Stimulated activated naive CD8-positive, alpha-beta T cell treated with anti-CD3 and anti-CD28 coated beads, Interleukin-15, amount 100 ng/mL, for 72 hours (primary cell): ENCODE data around the gene DOCK2.

Source experiments
- ATAC-seq: fragments of 150-1000 bp; cut with Tn5 transposase; 2 replicates; pipeline ENCODE4 v1.10.0; 2021; ENCODE audit warnings: mild to moderate bottlenecking, moderate library complexity
- DNase-seq, 2 donors: peaks; one replicate each; pipeline ENCODE4 v3.0.0; 2021 to 2022
- H3K27ac Mint-ChIP-seq, 2 donors: one replicate each; pipeline ENCODE4 v1.8.0; 2022; ENCODE audit warnings: mild to moderate bottlenecking in 2 of 2, mixed read lengths in 2 of 2, moderate library complexity in 2 of 2
- H3K27me3 Mint-ChIP-seq: one replicate; pipeline ENCODE4 v1.8.0; 2022; ENCODE audit warnings: mixed read lengths
- H3K4me1 Mint-ChIP-seq: one replicate; pipeline ENCODE4 v1.8.0; 2022; ENCODE audit warnings: mild to moderate bottlenecking, mixed read lengths
- H3K4me3 Mint-ChIP-seq, 2 donors: one replicate each; pipeline ENCODE4 v1.8.0; 2022; ENCODE audit warnings: mild to moderate bottlenecking in 2 of 2, mixed read lengths in 2 of 2, moderate library complexity in 1 of 2
- H3K9me3 Mint-ChIP-seq, 2 donors: one replicate each; pipeline ENCODE4 v1.8.0; 2022; ENCODE audit warnings: mixed read lengths in 2 of 2

Gene DOCK2

DNA sequence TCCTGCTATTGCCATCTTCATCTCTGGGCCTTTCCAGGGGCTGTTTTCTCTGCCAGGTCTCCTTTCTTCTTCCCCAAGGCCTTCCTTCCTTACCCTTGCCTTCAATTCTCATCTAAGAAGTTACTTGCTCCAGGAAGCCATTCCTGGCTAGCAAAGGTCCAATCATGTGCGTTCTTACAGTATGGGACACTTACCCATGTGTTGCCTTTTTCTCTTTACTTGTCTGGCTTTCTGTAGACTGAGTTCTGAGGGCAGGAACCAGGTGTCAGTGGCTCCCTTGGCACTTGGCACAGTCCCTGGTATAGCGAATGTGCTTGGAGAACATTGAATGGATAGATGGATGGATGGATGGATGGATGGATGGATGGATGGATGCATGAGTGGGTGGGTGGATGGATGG is 478.9 kb downstream of the DOCK2 start:
- peaks cover 15% of the 10 kb centered on the region for H3K27me3 Mint-ChIP-seq
- H3K4me3 Mint-ChIP-seq = no peak overlapping the region
- no peak overlapping the region for H3K27ac Mint-ChIP-seq
- no peaks in the 10 kb centered on the region for H3K4me1 Mint-ChIP-seq
- no peaks in the 10 kb centered on the region for H3K9me3 Mint-ChIP-seq
- no peak for DNase-seq
- ATAC-seq = no peak

DNA sequence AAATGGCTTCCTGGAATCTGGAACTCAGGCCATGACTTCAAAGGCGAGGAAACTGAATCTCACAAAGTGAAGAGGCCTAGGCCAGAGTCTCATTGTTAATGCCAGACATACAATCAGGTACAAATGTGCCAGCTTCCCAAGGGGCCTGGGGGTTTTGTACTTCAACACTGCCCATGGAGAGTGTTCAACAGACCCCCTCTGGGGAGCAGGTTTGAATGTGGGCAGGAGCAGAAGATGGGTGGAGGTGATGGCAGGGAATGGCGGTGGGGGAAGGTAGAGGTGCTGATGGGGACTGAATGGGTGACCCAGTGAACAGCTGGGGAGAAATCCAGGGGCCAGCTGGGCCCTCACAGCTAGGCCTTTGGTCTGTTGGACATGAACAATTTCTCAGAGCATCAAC is 480.7 kb downstream of the DOCK2 start:
- no peak overlapping the region for H3K4me3 Mint-ChIP-seq
- no peak overlapping the region for H3K27ac Mint-ChIP-seq
- no peaks in the 10 kb centered on the region for H3K4me1 Mint-ChIP-seq
- H3K27me3 Mint-ChIP-seq = peaks cover 24% of the 10 kb centered on the region
- no peak for DNase-seq
- no peak for ATAC-seq
- H3K9me3 Mint-ChIP-seq = no peaks in the 10 kb centered on the region

GRCh38 chr5:170120576-170120975 is 483.5 kb downstream of the DOCK2 start:
- no peak for DNase-seq
- Mint-ChIP-seq H3K27ac (no peak overlapping the region), H3K4me1 (no peaks in the 10 kb centered on the region), H3K27me3 (peaks cover 28% of the 10 kb centered on the region), H3K4me3 (no peak overlapping the region), H3K9me3 (peaks cover 0 to 4% of the 10 kb centered on the region in 2 donors)
- ATAC-seq = no peak

- H3K4me3 Mint-ChIP-seq = no peak overlapping the region
- DNase-seq = no peak
- no peaks in the 10 kb centered on the region for H3K4me1 Mint-ChIP-seq
- peaks cover 36% of the 10 kb centered on the region for H3K27me3 Mint-ChIP-seq
- H3K9me3 Mint-ChIP-seq = peaks cover 7 to 12% of the 10 kb centered on the region in 2 donors
- no peak for ATAC-seq
- no peak overlapping the region for H3K27ac Mint-ChIP-seq
Observed at GRCh38 chr5:170121321-170121720, 484.2 kb downstream of the DOCK2 start.

- peaks cover 9 to 14% of the 10 kb centered on the region in 2 donors for H3K9me3 Mint-ChIP-seq
- H3K4me1 Mint-ChIP-seq = no peaks in the 10 kb centered on the region
- ATAC-seq (no peak), DNase-seq (no peak)
- H3K27ac Mint-ChIP-seq = no peak overlapping the region
- no peak overlapping the region for H3K4me3 Mint-ChIP-seq
- peaks cover 39% of the 10 kb centered on the region for H3K27me3 Mint-ChIP-seq
Observed at GRCh38 chr5:170126061-170126460, 489.0 kb downstream of the DOCK2 start.

DNA sequence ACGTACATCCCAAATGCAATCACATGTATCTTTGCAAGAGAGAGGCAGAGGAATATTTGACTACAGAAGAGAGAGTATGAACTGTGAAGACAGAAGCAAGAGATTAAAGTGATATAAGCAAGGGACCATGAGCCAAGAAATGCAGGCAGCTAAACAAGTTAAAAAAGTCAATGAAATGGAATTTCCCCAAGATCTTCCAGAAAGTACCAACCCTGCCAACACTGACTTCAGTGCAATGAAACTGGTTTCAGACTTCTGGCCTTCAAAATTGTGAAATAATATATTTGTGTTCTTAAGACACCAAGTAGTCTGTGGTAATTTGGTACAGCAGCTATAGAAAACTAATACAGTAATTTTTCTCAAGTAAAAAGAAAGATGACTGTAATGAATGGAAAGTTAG is 489.6 kb downstream of the DOCK2 start:
- Mint-ChIP-seq H3K4me1 (no peaks in the 10 kb centered on the region), H3K27me3 (peaks cover 37% of the 10 kb centered on the region), H3K9me3 (peaks cover 9 to 14% of the 10 kb centered on the region in 2 donors), H3K27ac (no peak overlapping the region), H3K4me3 (no peak overlapping the region)
- no peak for ATAC-seq
- DNase-seq = no peak

- H3K27me3 Mint-ChIP-seq = peaks cover 29% of the 10 kb centered on the region
- H3K4me1 Mint-ChIP-seq = no peaks in the 10 kb centered on the region
- H3K27ac Mint-ChIP-seq = no peak overlapping the region
- peaks cover 3 to 4% of the 10 kb centered on the region in 2 donors for H3K9me3 Mint-ChIP-seq
- no peak overlapping the region for H3K4me3 Mint-ChIP-seq
- ATAC-seq = no peak
- no peak for DNase-seq
Observed at GRCh38 chr5:170131235-170131634, 494.2 kb downstream of the DOCK2 start.

- Mint-ChIP-seq H3K4me3 (no peak overlapping the region), H3K4me1 (no peaks in the 10 kb centered on the region), H3K27me3 (peaks cover 22% of the 10 kb centered on the region), H3K9me3 (no peaks in the 10 kb centered on the region), H3K27ac (no peak overlapping the region)
- no peak for DNase-seq
- ATAC-seq = no peak
Observed at GRCh38 chr5:170132269-170132975, 495.3 kb downstream of the DOCK2 start.
